ENCODE measurements around the gene BRIX1. TPM values are rescaled to one million over a fixed set of nuclear protein-coding genes. Genes with fewer than 3 reads are reported as not detected.
A peak's percentile ranks its signal among the peaks of the same experiment; 100 is the strongest.
"Not testable (repeated sequence)": the region's sequence is repeated elsewhere in the genome, so short reads cannot be mapped to it uniquely, and the experiment has no call there.

BRIX1 gene
- total RNA-seq, 1 donor from 2014 or later, result 15.7 TPM

DNA sequence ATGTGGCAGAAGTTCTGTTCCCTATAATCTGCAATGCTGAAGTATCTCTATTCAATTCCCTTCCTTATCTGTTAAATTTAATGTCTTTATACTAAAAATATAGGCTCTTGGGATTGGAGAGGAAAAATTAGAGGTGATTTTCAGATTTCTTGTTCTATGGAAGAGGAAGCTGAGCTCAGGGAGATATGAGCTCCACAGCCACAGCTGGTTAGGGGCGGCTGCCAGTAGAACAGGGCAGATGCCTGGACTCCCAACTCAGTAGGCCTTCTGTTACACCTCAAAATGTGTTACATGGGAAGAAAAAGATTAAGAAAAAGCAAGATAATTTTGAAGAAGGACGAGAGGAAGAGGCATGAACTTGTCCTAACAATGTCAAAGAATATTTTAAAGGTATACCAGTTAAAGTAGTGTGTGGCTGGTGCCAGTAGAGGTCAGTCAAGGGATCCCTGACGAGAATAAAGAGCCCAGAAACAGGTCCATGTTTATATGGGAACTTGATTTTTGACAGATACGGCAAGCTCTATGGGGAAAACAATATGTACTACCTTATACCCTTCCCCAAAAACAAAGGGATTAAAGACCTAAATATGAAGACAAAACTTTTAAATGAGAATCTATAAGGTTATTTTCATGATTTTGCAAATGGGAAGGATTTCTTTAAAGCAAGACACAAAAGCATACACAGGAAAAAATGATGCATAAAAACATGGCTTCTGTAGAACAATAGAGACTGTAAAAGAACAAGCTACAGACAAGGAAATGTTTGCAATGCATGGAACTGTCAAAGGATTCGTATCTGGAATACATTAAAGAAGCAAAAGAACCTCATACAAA is 42.6 kb downstream of the BRIX1 start:
- no peaks in the 10 kb centered on the region for H3K27me3 Mint-ChIP-seq (ENCODE audit: low read depth)
- H3K9me3 Mint-ChIP-seq (ENCODE audit: low read depth), result no peaks in the 10 kb centered on the region
- peaks cover 13% of the 10 kb centered on the region for H3K36me3 Mint-ChIP-seq (ENCODE audit: low read depth)

DNA sequence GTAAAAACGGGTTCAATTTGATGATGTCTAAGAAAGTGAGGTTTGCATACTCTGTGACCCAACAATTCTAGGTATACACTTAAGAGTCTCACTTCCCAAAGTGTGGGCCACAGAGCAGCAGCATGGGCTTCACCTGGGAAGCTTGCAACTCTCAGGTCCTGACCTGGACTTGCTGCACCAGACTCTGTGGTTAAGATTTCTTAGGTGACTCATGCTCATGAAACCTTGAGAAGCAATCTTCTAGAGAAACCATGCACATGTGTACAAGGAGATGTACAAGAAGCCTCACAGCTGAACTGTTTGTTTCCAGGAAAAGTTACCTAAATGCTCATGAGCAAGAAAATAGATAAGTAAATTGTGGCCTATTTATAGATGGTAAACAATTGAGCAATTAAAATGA is 43.8 kb downstream of the BRIX1 start:
- Mint-ChIP-seq H3K4me3 (ENCODE audit: unreplicated experiment) (no peak overlapping the region), H3K27me3 (ENCODE audit: low read depth) (no peaks in the 10 kb centered on the region), H3K9me3 (ENCODE audit: low read depth) (no peaks in the 10 kb centered on the region), H3K4me1 (ENCODE audit: low read depth) (no peaks in the 10 kb centered on the region), H3K36me3 (ENCODE audit: low read depth) (peaks cover 8% of the 10 kb centered on the region), H3K27ac (ENCODE audit: unreplicated experiment) (no peak overlapping the region)
- TF ChIP-seq, protein P1, sequence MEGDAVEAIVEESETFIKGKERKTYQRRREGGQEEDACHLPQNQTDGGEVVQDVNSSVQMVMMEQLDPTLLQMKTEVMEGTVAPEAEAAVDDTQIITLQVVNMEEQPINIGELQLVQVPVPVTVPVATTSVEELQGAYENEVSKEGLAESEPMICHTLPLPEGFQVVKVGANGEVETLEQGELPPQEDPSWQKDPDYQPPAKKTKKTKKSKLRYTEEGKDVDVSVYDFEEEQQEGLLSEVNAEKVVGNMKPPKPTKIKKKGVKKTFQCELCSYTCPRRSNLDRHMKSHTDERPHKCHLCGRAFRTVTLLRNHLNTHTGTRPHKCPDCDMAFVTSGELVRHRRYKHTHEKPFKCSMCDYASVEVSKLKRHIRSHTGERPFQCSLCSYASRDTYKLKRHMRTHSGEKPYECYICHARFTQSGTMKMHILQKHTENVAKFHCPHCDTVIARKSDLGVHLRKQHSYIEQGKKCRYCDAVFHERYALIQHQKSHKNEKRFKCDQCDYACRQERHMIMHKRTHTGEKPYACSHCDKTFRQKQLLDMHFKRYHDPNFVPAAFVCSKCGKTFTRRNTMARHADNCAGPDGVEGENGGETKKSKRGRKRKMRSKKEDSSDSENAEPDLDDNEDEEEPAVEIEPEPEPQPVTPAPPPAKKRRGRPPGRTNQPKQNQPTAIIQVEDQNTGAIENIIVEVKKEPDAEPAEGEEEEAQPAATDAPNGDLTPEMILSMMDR (IDR thresholded peaks at IDR 0.05), result no peak
- DNase-seq (ENCODE audit: low spot score), result no peak

More for the DNA sequence above, 42.6 kb downstream of the BRIX1 start:
- no peak for DNase-seq (ENCODE audit: low spot score)
- TF ChIP-seq, protein P1 (IDR thresholded peaks at IDR 0.05), result peak; percentile 76
- H3K4me1 Mint-ChIP-seq (ENCODE audit: low read depth), result no peaks in the 10 kb centered on the region
- no peak overlapping the region for H3K27ac Mint-ChIP-seq (ENCODE audit: unreplicated experiment)
- no peak overlapping the region for H3K4me3 Mint-ChIP-seq (ENCODE audit: unreplicated experiment)

DNA sequence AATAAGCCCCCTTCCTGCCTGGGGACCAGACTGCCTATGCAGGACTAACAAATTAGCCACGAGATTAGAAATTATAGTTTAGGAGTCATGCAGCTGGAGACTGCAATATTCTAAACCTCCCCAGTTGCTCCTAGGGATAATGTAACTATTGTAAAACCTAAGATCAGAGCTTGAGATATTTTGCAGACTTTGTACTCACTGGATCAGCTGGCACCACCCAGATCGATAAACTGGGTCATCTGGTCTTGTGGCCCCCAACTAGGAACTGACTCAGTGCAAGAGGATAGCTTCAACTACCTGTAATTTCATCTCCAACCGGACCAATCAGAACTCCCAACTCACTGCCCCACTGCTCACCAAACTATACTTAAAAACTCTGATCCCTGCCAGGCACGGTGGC is 52.0 kb downstream of the BRIX1 start:
- Mint-ChIP-seq H3K36me3 (ENCODE audit: low read depth) (peaks cover 13% of the 10 kb centered on the region), H3K27ac (ENCODE audit: unreplicated experiment) (no peak overlapping the region), H3K27me3 (ENCODE audit: low read depth) (no peaks in the 10 kb centered on the region), H3K9me3 (ENCODE audit: low read depth) (peaks cover 17% of the 10 kb centered on the region), H3K4me1 (ENCODE audit: low read depth) (no peaks in the 10 kb centered on the region), H3K4me3 (ENCODE audit: unreplicated experiment) (no peak overlapping the region)
- TF ChIP-seq, protein P1 (IDR thresholded peaks at IDR 0.05), result no peak
- no peak for DNase-seq (ENCODE audit: low spot score)

DNA sequence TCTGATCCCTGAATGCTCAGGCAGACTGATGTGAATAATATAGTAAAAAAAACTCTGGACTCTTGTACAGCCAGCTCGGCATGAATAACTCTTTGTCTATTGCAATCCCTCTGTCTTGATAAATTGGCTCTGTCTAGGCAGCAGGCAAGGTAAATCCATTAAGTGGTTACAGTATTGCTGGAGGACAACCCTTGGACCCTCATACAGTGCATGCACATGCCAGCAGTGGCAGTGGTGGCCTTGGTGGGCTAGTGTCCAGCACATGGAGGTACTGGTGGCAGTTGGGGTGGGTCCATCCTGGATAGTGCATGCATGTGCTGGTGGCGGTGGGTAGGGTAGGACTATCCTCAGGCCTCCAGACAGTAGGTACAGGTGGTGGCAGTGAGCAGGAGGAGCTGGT is 52.7 kb downstream of the BRIX1 start:
- H3K36me3 Mint-ChIP-seq (ENCODE audit: low read depth), result peaks cover 13% of the 10 kb centered on the region
- no peak overlapping the region for H3K27ac Mint-ChIP-seq (ENCODE audit: unreplicated experiment)
- no peak for DNase-seq (ENCODE audit: low spot score)

DNA sequence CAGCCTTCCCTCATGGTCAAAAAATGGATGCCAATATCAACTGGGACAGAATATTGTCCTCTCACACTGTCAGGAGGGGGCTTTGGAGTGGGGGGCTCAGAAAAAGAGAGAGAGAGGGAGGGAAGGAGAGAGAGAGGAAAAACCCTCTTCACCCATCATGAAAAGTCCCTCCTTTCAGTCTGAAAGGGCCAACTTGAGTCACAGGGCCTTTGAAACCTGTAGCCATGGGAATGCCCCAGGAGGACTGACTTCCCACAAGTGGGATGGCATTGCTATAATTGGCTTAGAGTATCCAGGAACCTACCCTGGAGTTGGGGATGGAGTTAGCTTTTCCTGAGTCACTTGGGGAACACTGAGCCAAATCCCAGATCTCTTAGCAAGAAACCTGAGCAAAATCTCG is 55.0 kb downstream of the BRIX1 start:
- DNase-seq (ENCODE audit: low spot score), result no peak
- H3K27ac Mint-ChIP-seq (ENCODE audit: unreplicated experiment), result no peak overlapping the region
- H3K4me1 Mint-ChIP-seq (ENCODE audit: low read depth), result no peaks in the 10 kb centered on the region
- H3K27me3 Mint-ChIP-seq (ENCODE audit: low read depth), result no peaks in the 10 kb centered on the region
- peaks cover 13% of the 10 kb centered on the region for H3K9me3 Mint-ChIP-seq (ENCODE audit: low read depth)
- no peak overlapping the region for H3K4me3 Mint-ChIP-seq (ENCODE audit: unreplicated experiment)
- TF ChIP-seq, protein P1 (IDR thresholded peaks at IDR 0.05), result no peak
- H3K36me3 Mint-ChIP-seq (ENCODE audit: low read depth), result peaks cover 9% of the 10 kb centered on the region

More for the DNA sequence above, 52.7 kb downstream of the BRIX1 start:
- H3K4me1 Mint-ChIP-seq (ENCODE audit: low read depth), result no peaks in the 10 kb centered on the region
- TF ChIP-seq, protein P1 (IDR thresholded peaks at IDR 0.05), result no peak
- H3K27me3 Mint-ChIP-seq (ENCODE audit: low read depth), result no peaks in the 10 kb centered on the region
- H3K9me3 Mint-ChIP-seq (ENCODE audit: low read depth), result peaks cover 17% of the 10 kb centered on the region
- no peak overlapping the region for H3K4me3 Mint-ChIP-seq (ENCODE audit: unreplicated experiment)

DNA sequence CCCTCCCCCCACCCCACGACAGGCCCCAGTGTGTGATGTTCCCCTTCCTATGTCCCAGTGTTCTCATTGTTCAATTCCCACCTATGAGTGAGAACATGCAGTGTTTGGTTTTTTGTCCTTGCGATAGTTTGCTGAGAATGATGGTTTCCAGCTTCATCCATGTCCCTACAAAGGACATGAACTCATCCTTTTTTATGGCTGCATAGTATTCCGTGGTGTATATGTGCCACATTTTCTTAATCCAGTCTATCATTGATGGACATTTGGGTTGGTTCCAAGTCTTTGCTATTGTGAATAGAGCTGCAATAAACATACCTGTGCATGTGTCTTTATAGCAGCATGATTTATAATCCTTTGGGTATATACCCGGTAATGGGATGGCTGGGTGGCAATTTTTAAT is 56.1 kb downstream of the BRIX1 start:
- H3K4me3 Mint-ChIP-seq (ENCODE audit: unreplicated experiment); H3K27me3 Mint-ChIP-seq (ENCODE audit: low read depth): not testable (repeated sequence)

More for the DNA sequence above, 56.1 kb downstream of the BRIX1 start:
- H3K4me1 Mint-ChIP-seq (ENCODE audit: low read depth); H3K36me3 Mint-ChIP-seq (ENCODE audit: low read depth); H3K27ac Mint-ChIP-seq (ENCODE audit: unreplicated experiment); H3K9me3 Mint-ChIP-seq (ENCODE audit: low read depth); DNase-seq (ENCODE audit: low spot score): not testable (repeated sequence)

Measured in chondrocyte (in vitro differentiated cells).